ENCODE data around the gene JUP.
"Not testable (repeated sequence)": the region's sequence is repeated elsewhere in the genome, so short reads cannot be mapped to it uniquely, and the experiment has no call there.

Gene JUP

GRCh38 chr17:41786227-41787020, at the start of gene JUP:
Gene JUP, minus strand, starts transcription at chr17:41786711. Its CDS starts 14,857 bp downstream, at chr17:41771854.
- peak; percentile 71 for DNase-seq (ENCODE audit: extremely low read depth in 1 of 2, low read depth in 1 of 2)

GRCh38 chr17:41835800-41836549, 49.5 kb upstream of the JUP start, which contains the start of gene NT5C3B:
Gene NT5C3B, minus strand, starts transcription at chr17:41836232. Its CDS starts 39 bp downstream, at chr17:41836193.
- peak in 1 of 2 donors; percentile 40 for DNase-seq (ENCODE audit: extremely low read depth in 1 of 2, low read depth in 1 of 2)

- DNase-seq (ENCODE audit: extremely low read depth in 1 of 2, low read depth in 1 of 2) = no peak
Measured at GRCh38 chr17:41835214-41835799, 48.8 kb upstream of the JUP start.

- DNase-seq (ENCODE audit: extremely low read depth in 1 of 2, low read depth in 1 of 2) = not testable (repeated sequence)
Measured at GRCh38 chr17:41829961-41830360, 43.5 kb upstream of the JUP start.

GRCh38 chr17:41825175-41825845, 38.8 kb upstream of the JUP start:
- no peak for DNase-seq (ENCODE audit: extremely low read depth in 1 of 2, low read depth in 1 of 2)

GRCh38 chr17:41824086-41824485, 37.6 kb upstream of the JUP start:
- no peak for DNase-seq (ENCODE audit: extremely low read depth in 1 of 2, low read depth in 1 of 2)

GRCh38 chr17:41823580-41823979, 37.1 kb upstream of the JUP start:
- no peak for DNase-seq (ENCODE audit: extremely low read depth in 1 of 2, low read depth in 1 of 2)

GRCh38 chr17:41823141-41823524, 36.6 kb upstream of the JUP start:
- DNase-seq (ENCODE audit: extremely low read depth in 1 of 2, low read depth in 1 of 2) = no peak

- no peak for DNase-seq (ENCODE audit: extremely low read depth in 1 of 2, low read depth in 1 of 2)
Measured at GRCh38 chr17:41822216-41823140, 36.0 kb upstream of the JUP start.

GRCh38 chr17:41821776-41822175, 35.3 kb upstream of the JUP start:
- no peak for DNase-seq (ENCODE audit: extremely low read depth in 1 of 2, low read depth in 1 of 2)

- DNase-seq (ENCODE audit: extremely low read depth in 1 of 2, low read depth in 1 of 2) = no peak
Measured at GRCh38 chr17:41818024-41818423, 31.5 kb upstream of the JUP start.

- DNase-seq (ENCODE audit: extremely low read depth in 1 of 2, low read depth in 1 of 2) = no peak
Measured at GRCh38 chr17:41816637-41817320, 30.3 kb upstream of the JUP start.

- no peak for DNase-seq (ENCODE audit: extremely low read depth in 1 of 2, low read depth in 1 of 2)
Measured at GRCh38 chr17:41814195-41814594, 27.7 kb upstream of the JUP start.

GRCh38 chr17:41813699-41814124, 27.2 kb upstream of the JUP start:
- DNase-seq (ENCODE audit: extremely low read depth in 1 of 2, low read depth in 1 of 2) = no peak

GRCh38 chr17:41813152-41813680, 26.7 kb upstream of the JUP start:
- DNase-seq (ENCODE audit: extremely low read depth in 1 of 2, low read depth in 1 of 2) = no peak

GRCh38 chr17:41812381-41813151, 26.1 kb upstream of the JUP start, which contains the start of gene FKBP10:
Gene FKBP10, plus strand, starts transcription at chr17:41813004. Its CDS starts 31 bp downstream, at chr17:41813035.
- peak in 1 of 2 donors; percentile 34 for DNase-seq (ENCODE audit: extremely low read depth in 1 of 2, low read depth in 1 of 2)

GRCh38 chr17:41811549-41812380, 25.3 kb upstream of the JUP start, which contains the start of gene P3H4:
Gene P3H4, minus strand, starts transcription at chr17:41811949. Its CDS starts 34 bp downstream, at chr17:41811915.
- peak in 1 of 2 donors; percentile 64 for DNase-seq (ENCODE audit: extremely low read depth in 1 of 2, low read depth in 1 of 2)

All from activated CD8-positive, alpha-beta memory T cell treated with anti-CD3 and anti-CD28 coated beads for 1 hour (primary cell).